T-helper 1 cell treated with Interleukin-12 subunit alpha and Interleukin-12 subunit beta and Interleukin-4 antibody, amounts not matched to agents 30 μg/mL and 1 μg/mL, for 36 hours (primary cell): ENCODE data around the gene BCAP31.
A peak's percentile ranks its signal among the peaks of the same experiment; 100 is the strongest.
"Not testable (repeated sequence)": the region's sequence is repeated elsewhere in the genome, so short reads cannot be mapped to it uniquely, and the experiment has no call there.

Experiments used
- H3K27ac Mint-ChIP-seq: one replicate; pipeline ENCODE4 v1.8.0; 2021; ENCODE audit warnings: mild to moderate bottlenecking, mixed read lengths
- H3K27me3 Mint-ChIP-seq: one replicate; pipeline ENCODE4 v1.8.0; 2021; ENCODE audit warnings: low read depth, mixed read lengths
- H3K36me3 Mint-ChIP-seq: one replicate; pipeline ENCODE4 v1.8.0; 2021; ENCODE audit warnings: low read depth, mixed read lengths
- H3K4me1 Mint-ChIP-seq: one replicate; pipeline ENCODE4 v1.8.0; 2021; ENCODE audit warnings: low read depth, mixed read lengths
- H3K4me3 Mint-ChIP-seq: one replicate; pipeline ENCODE4 v1.8.0; 2021; ENCODE audit warnings: mild to moderate bottlenecking, moderate library complexity, mixed read lengths
- H3K9me3 Mint-ChIP-seq: one replicate; pipeline ENCODE4 v1.8.0; 2021; ENCODE audit warnings: mixed read lengths

The BCAP31 gene

DNA sequence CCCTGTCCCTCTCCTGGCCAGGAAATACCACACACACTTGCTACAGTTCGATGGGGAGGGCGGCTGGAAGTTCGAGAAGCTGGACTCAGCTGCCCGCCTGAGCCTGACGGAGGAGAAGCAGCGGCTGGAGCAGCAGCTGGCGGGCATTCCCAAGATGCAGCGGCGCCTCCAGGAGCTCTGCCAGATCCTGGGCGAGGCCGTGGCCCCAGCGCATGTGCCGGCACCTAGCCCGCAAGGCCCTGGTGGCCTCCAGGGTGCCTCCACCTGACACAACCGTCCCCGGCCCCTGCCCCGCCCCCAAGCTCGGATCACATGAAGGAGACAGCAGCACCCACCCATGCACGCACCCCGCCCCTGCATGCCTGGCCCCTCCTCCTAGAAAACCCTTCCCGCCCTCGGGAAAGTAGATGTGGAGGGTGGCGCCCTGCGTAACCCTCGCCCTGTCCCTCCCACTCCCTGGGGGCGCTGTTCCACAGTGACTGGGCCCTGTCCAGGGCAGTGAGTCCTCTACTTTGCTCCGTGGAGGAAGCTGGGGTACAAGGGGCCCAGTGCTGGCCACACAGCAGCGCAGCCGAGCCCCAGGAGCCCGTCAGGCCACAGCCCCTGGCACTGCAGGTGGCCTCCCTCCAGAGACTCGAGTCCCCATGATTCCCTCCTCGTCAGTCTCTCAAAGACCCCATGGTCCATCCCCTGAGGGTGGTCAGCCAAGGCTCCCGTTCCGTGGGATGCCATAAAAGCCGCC is 19.5 kb upstream of the BCAP31 start:
- not testable (repeated sequence) for H3K36me3 Mint-ChIP-seq, H3K27ac Mint-ChIP-seq, H3K4me3 Mint-ChIP-seq, H3K27me3 Mint-ChIP-seq, H3K9me3 Mint-ChIP-seq
- peaks cover 14% of the 10 kb centered on the region for H3K4me1 Mint-ChIP-seq

DNA sequence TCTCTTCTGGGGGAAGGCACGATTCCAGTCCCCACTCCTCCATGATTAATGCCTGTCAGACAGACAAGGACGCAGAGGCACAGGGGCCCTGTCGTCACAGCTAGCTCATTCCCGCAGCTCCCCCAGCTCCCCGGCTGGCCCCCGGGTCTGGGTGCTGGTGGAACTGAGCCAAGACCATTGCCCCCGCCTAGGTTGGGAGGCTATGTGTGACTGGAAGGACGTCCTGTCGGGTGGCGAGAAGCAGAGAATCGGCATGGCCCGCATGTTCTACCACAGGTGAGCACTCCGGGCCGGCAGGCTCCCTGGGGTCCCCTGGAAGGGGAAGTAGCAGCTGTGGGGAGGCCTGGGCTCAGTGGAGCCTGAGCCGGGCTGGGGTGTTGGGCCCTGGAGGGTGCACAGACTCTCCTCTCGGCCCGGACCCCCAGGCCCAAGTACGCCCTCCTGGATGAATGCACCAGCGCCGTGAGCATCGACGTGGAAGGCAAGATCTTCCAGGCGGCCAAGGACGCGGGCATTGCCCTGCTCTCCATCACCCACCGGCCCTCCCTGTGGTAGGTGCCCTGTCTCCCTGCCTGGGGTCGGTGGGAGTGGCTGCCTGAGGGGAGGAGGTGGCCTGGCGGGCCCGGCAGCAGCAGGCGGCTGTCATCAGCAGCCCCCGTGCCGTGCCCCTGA is 18.7 kb upstream of the BCAP31 start:
- not testable (repeated sequence) for H3K4me3 Mint-ChIP-seq, H3K9me3 Mint-ChIP-seq, H3K27ac Mint-ChIP-seq, H3K27me3 Mint-ChIP-seq, H3K36me3 Mint-ChIP-seq
- peaks cover 14% of the 10 kb centered on the region for H3K4me1 Mint-ChIP-seq

DNA sequence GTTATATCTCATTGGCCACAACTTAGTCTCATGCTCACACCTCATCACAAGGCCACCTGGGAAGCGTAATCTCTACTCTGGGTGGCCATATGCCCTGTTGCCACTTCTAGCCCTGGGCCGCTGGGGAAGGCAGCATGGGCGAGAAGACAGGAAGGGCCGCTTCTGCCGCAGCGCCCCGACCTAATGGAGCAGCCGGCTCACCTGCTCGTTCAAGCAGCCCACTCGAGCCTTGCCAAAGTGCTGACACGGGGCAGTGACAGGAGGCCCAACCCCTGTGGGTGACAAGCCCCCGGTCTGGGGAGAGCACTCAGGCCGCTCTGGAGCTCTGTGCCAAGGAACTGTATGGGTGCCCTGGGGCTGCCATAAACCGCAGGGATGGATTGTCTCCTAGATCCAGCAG is 17.9 kb upstream of the BCAP31 start:
- not testable (repeated sequence) for H3K4me3 Mint-ChIP-seq, H3K27me3 Mint-ChIP-seq, H3K27ac Mint-ChIP-seq, H3K36me3 Mint-ChIP-seq, H3K9me3 Mint-ChIP-seq
- H3K4me1 Mint-ChIP-seq, result peaks cover 14% of the 10 kb centered on the region

DNA sequence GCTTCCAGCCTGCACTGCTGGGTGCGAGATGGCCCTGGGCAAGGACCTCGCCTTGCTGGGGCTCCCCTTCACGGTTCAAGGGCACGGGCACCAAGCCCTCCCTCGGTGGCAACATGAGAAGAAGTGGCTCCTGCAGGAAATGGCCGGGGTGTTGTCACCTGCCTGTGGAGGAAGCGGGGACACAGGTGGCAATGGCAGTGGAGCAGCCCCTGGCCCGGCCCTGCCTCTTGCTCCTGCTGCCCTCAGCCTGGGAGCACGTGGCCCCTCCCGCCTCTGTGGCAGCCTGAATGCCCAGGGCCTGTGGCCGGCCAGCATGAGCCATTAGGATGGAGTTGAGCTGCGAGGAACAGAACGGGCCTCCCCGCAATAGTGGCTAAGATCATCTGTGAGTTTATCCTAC is 17.3 kb upstream of the BCAP31 start:
- Mint-ChIP-seq H3K4me3 (peak overlapping the region; percentile 80), H3K27me3 (no peaks in the 10 kb centered on the region), H3K4me1 (peaks cover 14% of the 10 kb centered on the region), H3K27ac (peak overlapping the region; percentile 45), H3K9me3 (no peaks in the 10 kb centered on the region), H3K36me3 (peaks cover 7% of the 10 kb centered on the region)

DNA sequence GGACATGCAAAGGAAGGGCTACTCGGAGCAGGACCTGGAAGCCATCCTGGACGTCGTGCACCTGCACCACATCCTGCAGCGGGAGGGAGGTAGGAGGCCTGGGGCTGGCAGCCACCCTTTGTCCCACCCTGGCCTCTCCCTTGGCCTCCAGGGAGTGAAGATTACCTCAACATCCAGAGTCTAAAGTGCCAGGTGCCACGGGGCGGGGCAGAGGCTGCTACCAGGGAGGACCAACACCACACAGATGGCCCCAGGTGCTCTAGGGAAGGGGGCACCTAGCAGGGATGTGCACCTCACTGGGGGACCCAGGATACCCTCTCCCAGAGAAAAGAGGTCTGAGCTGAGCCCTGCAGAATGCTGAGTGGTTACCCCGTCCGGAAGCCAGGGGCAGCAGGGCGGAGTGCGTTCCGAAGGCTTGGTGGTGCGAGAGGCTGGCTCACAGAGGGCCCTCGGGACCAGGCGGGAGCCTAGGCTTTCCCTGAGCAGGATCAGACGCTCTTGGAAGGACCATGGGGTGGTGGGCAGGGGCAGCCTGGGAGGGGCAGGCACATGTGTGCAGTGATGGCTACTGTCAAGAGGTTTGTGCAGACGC is 16.5 kb upstream of the BCAP31 start:
- peak overlapping the region; percentile 80 for H3K4me3 Mint-ChIP-seq
- H3K27me3 Mint-ChIP-seq, result no peaks in the 10 kb centered on the region
- H3K4me1 Mint-ChIP-seq, result peaks cover 15% of the 10 kb centered on the region
- peaks cover 7% of the 10 kb centered on the region for H3K36me3 Mint-ChIP-seq
- H3K27ac Mint-ChIP-seq, result peak overlapping the region; percentile 85
- no peaks in the 10 kb centered on the region for H3K9me3 Mint-ChIP-seq

DNA sequence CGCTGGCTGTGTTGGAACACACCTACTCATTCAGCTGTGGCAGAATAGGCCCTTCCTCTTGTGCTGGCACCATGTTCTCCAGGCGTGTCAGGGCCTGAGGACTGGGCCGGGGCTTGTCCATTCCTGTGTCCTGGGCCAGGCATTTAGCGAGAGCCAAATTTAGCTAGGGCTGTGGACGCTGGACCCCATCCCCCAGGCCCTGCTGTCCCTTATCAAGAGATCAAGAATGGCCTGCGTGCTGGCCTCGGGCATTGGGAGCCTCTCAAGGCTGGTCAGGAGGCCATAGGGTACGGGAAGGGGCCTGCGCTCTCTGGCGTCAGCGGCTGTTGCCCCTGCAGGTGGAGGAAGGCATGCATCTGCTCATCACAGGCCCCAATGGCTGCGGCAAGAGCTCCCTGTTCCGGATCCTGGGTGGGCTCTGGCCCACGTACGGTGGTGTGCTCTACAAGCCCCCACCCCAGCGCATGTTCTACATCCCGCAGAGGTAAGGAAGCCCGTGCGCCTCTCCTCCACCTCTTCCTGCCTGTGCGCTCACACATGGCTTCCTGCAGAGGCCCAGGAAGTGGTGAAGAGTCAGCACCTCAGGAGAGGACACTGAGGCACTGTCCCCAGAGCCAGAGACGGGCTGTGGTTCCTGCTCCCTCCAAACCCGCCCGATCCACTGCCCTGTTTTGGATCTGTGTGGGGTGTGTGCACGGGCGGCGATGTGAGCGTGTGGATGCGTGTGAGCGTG is 15.7 kb upstream of the BCAP31 start:
- Mint-ChIP-seq H3K9me3 (no peaks in the 10 kb centered on the region), H3K27me3 (no peaks in the 10 kb centered on the region), H3K36me3 (peaks cover 14% of the 10 kb centered on the region), H3K4me3 (peak overlapping the region; percentile 80), H3K27ac (peak overlapping the region; percentile 85), H3K4me1 (peaks cover 19% of the 10 kb centered on the region)

DNA sequence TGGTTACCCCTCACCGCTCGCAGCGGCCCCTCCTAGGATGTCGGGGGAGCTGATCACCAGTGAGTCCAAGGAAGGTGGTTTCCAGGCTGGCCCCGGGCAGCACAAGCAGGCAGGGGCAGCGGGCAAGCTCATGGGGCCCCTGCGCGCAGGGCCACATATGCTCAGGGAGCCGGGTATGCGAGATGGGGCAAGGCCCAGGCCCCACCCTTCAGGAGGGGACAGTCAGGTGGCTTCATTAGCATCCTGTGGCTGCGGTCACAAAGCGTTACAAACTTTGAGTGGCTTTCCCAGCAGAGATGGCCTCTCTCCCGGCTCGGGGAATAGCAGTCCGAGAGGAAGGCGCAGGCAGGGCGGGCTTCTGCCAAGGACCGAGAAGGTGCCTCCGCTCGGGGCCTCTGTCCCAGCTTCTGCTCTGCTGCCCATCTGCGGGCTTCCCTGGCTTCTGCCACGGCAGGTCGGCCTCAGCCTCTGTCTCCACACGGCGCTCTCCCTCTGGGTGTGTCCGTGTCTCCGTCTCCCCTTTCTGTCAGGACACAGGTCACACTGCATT is 13.9 kb upstream of the BCAP31 start:
- no peaks in the 10 kb centered on the region for H3K27me3 Mint-ChIP-seq
- peaks cover 17% of the 10 kb centered on the region for H3K36me3 Mint-ChIP-seq
- no peak overlapping the region for H3K27ac Mint-ChIP-seq
- H3K9me3 Mint-ChIP-seq, result no peaks in the 10 kb centered on the region
- H3K4me3 Mint-ChIP-seq, result no peak overlapping the region
- peaks cover 19% of the 10 kb centered on the region for H3K4me1 Mint-ChIP-seq

DNA sequence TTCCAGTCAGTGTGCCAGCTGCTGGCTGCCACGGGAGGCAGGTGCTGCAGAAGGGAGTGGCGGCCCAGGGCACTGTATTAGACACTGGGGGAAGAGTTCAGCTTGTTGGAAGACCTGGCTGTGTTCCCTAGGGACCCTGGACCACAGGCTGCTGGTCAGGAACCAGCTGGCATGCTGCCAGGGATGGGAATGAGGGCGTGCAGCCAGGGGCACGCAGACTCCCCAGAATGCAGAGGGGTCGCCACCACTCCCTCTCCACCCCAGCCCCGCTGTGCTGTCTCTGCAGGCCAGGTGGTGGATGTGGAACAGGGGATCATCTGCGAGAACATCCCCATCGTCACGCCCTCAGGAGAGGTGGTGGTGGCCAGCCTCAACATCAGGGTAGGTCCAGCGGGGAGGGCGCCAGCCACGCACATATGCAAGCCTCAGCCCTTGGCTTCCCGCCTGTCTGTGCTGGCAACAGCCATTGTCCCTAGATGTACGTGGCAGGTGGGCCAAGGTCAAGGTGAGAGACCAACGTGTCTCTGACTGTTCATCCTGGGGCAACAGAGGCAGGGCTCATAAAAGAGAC is 12.8 kb upstream of the BCAP31 start:
- H3K4me3 Mint-ChIP-seq, result no peak overlapping the region
- H3K36me3 Mint-ChIP-seq, result peaks cover 22% of the 10 kb centered on the region
- H3K27me3 Mint-ChIP-seq, result no peaks in the 10 kb centered on the region
- H3K4me1 Mint-ChIP-seq, result peaks cover 19% of the 10 kb centered on the region
- peaks cover under 1% of the 10 kb centered on the region for H3K9me3 Mint-ChIP-seq
- no peak overlapping the region for H3K27ac Mint-ChIP-seq

DNA sequence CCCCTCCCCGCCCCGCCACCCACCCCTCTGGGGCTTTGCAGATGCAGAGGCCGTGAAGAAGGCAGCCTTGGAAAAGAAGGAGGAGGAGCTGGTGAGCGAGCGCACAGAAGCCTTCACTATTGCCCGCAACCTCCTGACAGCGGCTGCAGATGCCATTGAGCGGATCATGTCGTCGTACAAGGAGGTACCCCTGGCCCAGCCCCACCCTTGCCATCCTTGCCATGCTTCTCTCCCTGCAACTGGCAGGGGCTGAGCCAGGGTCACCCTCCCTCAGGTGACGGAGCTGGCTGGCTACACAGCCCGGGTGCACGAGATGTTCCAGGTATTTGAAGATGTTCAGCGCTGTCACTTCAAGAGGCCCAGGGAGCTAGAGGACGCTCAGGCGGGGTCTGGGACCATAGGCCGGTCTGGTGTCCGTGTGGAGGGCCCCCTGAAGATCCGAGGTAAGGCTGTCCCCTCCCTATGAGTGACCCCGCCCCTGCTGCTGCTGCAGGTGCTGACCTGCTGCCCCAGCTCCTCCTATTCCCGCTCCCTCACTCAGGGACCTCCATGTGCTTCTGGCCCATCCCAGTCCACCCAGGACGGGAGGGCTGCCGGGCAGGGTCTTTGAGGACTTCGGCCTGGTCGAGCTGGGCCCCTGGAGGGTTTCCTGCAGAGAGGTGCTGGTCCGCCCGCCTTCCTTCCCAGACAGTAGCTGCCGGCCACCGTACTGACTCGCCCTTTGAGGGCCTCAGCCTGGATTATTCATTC is 12.1 kb upstream of the BCAP31 start:
- no peaks in the 10 kb centered on the region for H3K27me3 Mint-ChIP-seq
- peaks cover 8% of the 10 kb centered on the region for H3K9me3 Mint-ChIP-seq
- H3K36me3 Mint-ChIP-seq, result peaks cover 28% of the 10 kb centered on the region
- no peak overlapping the region for H3K27ac Mint-ChIP-seq
- no peak overlapping the region for H3K4me3 Mint-ChIP-seq
- H3K4me1 Mint-ChIP-seq, result peaks cover 25% of the 10 kb centered on the region

DNA sequence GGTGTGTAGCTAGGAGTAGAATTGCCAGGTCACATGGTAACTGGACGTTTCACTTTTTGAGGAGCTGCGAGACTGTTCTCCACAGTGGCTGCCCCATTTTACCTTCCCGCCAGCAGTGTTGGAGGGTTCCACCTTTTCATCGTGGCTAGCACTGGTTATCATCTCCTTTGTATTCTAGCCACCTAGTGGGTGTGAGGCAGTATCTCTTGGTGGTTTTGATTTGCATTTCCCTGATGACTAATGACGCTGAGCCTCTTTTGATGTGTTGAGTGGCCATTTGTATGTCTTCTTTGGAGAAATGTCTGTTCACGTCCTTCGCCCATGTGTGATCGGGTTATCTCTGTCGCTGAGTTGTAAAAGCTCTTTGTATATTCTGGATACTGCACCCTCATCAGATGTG is 11.1 kb upstream of the BCAP31 start:
- H3K27ac Mint-ChIP-seq, result no peak overlapping the region
- peaks cover 9% of the 10 kb centered on the region for H3K9me3 Mint-ChIP-seq
- peaks cover 30% of the 10 kb centered on the region for H3K36me3 Mint-ChIP-seq
- H3K27me3 Mint-ChIP-seq, result no peaks in the 10 kb centered on the region
- H3K4me3 Mint-ChIP-seq, result no peak overlapping the region
- H3K4me1 Mint-ChIP-seq, result peaks cover 24% of the 10 kb centered on the region

DNA sequence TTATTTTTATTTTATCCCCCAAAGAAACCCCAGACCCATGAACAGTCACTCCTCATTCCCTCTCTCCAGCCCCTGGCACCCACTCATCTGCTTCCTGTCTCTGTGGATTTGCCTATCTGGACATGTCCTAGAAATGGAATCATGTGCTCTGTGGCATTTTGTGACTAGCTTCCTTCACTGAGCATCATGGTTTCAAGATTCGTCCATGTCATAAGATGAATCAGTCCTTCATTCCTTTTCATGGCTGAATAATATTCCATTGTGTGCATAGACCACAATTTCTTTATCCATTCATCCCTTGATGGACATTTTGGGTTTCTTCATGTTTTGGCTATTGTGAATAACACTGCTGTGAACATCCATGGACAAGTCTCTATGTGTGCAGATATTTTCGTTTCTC is 10.7 kb upstream of the BCAP31 start:
- peaks cover 29% of the 10 kb centered on the region for H3K36me3 Mint-ChIP-seq

DNA sequence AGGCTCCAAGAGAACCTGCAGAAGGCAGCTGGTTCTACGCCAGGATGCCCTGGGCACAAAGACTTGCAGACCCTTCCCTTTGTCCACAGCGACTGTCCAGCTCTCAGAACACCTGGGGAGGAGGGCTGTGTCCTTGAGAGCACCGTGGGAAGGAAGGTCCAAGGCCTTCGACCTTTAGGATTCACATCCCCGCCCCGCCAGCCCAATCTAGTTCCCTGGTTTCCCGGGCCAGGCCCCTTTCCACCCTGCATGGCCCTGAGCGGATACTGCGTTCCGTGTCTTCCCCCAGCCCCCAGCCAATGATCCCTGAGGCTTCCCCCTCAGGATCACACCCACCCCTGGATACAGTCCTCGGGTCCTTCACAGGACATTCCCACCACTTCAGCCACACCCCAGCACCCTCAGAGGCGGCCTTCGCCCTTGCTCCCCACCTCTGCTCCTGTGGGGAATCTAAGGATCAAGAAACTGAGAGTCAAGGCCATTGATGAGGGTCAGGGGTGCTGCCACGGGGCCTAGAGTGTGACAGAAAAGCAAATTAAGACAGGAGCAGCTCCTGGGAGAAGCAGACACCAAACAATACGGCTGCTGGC is 9.6 kb upstream of the BCAP31 start:
- Mint-ChIP-seq H3K27ac (no peak overlapping the region), H3K36me3 (peaks cover 32% of the 10 kb centered on the region), H3K27me3 (no peaks in the 10 kb centered on the region), H3K4me1 (peaks cover 18% of the 10 kb centered on the region), H3K4me3 (no peak overlapping the region), H3K9me3 (peaks cover 9% of the 10 kb centered on the region)

More for the DNA sequence above, 10.7 kb upstream of the BCAP31 start:
- peaks cover 21% of the 10 kb centered on the region for H3K4me1 Mint-ChIP-seq
- no peaks in the 10 kb centered on the region for H3K27me3 Mint-ChIP-seq
- H3K27ac Mint-ChIP-seq, result no peak overlapping the region
- H3K4me3 Mint-ChIP-seq, result no peak overlapping the region
- H3K9me3 Mint-ChIP-seq, result peaks cover 9% of the 10 kb centered on the region

DNA sequence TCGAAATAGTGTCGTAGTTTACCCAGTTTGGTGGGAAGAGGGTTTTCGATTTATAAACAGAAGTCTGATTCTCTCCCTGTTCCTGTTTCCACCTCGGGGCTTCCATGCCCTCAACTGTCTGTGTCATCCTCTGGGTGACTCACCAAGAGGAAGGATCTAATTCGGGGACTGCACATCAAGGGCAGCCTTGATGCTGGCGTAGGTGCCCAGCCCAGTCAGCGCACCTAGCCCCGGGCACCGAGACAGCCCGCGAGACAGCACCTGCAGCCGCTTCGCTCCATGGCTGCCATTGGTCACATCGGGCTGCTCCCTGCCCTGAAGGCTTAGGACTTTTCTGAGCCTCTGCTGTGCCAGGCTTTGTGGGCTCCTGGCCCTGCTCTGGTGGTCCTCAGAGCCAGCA is 8.2 kb upstream of the BCAP31 start:
- H3K9me3 Mint-ChIP-seq, result peaks cover 9% of the 10 kb centered on the region
- no peak overlapping the region for H3K27ac Mint-ChIP-seq
- no peak overlapping the region for H3K4me3 Mint-ChIP-seq
- H3K4me1 Mint-ChIP-seq, result peaks cover 20% of the 10 kb centered on the region
- H3K27me3 Mint-ChIP-seq, result no peaks in the 10 kb centered on the region
- H3K36me3 Mint-ChIP-seq, result peaks cover 33% of the 10 kb centered on the region
